GM18858 (cell line): ENCODE results near the gene CCDC81.
"Not testable (repeated sequence)": the region's sequence is repeated elsewhere in the genome, so short reads cannot be mapped to it uniquely, and the experiment has no call there.

ENCODE experiments used
- ATAC-seq: cut with Tn5 transposase; IDR thresholded peaks from one replicate; pipeline ENCODE4 v1.9.1; 2021; ENCODE audit not compliant: unreplicated experiment

CCDC81 gene

GRCh38 chr11:86374586-86374985, at the start of gene CCDC81:
Gene CCDC81, plus strand, starts transcription at chr11:86374887. Its CDS starts 277 bp downstream, at chr11:86375164.
- no peak for ATAC-seq

GRCh38 chr11:86335131-86335767, 39.4 kb upstream of the CCDC81 start:
- ATAC-seq, result no peak

GRCh38 chr11:86337227-86337626, 37.5 kb upstream of the CCDC81 start:
- ATAC-seq, result no peak

DNA sequence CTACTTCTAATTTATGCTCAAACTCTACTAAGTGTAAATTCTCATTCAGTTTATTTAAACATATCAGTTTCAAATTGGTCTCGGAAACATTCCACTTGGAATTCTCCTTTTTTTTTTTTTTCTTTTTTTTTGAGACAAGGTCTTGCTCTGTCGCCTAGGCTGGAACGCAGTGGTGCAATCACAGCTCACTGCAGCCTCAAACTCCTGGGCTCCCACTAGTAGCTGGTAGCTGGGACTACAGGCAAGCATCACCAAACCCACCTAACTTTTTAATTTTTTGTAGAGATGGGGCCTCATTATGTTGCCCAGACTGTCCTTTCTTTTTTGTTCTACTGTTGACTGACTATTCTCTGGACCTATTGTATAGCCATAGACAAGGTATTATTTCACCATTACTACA, 33.3 kb upstream of the CCDC81 start:
- no peak for ATAC-seq

- no peak for ATAC-seq
Observed at GRCh38 chr11:86346513-86346912, 28.2 kb upstream of the CCDC81 start.

DNA sequence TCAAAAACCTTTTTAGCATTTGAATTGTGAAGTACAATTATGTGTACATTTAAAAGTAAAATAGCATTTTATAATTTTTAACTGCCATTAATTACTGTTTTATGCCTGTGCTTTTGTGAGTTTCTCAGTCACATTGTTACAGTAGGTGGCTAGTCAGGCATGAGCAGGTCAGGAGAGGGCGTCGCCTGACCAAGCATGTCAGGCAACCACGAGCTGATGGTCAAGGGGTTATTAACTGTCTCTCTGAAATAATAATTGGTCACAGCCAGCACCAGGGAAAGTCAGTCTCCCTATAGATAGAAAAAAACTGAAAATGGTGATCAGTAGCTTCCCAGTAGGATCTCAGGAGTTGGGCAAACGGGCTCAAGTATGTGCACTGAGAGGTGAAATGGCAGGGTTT, 19.4 kb upstream of the CCDC81 start:
- ATAC-seq, result no peak

- not testable (repeated sequence) for ATAC-seq
Observed at GRCh38 chr11:86357412-86357811, 17.3 kb upstream of the CCDC81 start.

GRCh38 chr11:86358720-86359119, 16.0 kb upstream of the CCDC81 start:
- no peak for ATAC-seq

DNA sequence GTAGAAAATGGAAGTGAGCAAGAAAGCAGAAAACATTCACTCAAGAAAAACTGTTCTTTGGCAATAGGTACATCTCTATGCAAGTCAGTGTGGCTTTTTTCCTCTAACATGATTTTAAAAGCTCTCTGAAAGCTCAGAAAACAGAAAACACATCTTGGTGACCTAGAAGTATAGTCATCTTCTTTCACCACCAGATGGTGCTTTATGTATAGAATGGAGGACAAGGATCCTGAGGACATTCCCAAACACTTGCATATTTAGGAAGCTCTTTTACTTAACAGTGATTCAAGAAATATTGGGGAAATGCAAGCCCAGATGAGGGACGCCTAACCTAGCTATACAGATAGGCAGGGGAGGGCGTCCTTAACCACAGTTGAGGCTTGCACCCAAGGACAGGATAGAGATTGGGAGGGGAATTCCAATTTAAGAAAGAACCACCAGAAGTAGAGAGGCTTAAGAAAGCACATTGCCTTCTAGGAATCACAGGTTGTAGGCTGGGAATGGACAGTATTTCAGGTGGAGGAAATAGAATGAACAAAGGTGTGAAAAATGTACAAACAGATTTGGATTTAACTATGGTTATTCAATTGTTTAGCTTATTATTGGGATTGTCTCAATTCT, 13.8 kb upstream of the CCDC81 start:
- no peak for ATAC-seq

DNA sequence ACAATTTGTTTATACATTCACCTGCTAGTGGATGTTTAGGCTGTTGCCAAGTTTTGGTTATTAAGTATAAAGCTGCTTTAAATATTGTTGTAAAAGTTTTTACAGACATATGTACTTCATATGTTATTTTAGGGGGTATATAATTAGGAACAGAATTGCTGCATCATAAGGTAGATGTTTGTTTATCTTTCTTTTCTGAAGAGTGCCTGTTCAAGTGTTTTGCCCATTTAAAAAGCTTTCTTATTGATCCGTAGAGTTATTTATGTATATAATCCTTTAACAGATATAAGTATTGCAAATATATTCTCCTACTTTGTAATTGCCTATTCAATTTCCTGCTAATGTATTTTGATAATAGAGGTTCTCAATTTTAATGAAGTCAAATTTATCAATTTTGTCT, 11.3 kb upstream of the CCDC81 start:
- no peak for ATAC-seq

DNA sequence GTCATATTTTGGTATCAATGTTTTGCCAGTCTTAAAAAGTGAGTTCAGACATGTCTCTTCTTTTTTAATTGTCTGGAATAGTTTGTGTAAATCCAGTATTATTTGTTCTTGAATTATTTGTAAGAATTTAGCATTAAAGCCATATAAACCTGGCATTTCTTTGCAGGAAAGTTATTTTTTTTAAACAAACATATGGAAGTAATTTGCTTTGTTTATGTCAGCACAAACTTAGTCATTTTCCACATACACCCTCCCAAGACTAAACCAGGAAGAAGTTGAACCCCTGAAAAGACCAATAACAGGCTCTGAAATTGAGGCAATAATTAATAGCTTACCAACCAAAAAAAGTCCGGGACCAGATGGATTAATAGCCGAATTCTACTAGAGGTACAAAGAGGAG, 9.1 kb upstream of the CCDC81 start:
- no peak for ATAC-seq

DNA sequence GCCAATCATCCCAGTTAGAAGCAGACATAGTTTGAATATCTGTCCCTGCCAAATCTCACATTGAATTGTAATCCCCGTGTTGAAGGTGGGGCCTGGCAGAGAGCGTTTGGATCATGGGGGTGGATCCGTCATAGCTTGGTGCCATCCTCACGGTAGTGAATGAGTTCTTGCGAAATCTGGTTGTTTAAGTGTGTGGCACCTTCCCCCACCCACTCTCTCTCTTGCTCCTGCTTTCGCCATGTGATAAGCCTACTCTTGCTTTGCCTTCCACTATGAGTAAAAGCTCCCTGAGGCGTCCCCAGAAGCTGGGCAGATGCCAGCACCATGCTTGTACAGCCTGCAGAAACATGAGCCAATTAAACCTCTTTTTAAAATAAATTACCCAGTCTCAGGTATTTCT, 5.0 kb upstream of the CCDC81 start:
- ATAC-seq, result no peak

DNA sequence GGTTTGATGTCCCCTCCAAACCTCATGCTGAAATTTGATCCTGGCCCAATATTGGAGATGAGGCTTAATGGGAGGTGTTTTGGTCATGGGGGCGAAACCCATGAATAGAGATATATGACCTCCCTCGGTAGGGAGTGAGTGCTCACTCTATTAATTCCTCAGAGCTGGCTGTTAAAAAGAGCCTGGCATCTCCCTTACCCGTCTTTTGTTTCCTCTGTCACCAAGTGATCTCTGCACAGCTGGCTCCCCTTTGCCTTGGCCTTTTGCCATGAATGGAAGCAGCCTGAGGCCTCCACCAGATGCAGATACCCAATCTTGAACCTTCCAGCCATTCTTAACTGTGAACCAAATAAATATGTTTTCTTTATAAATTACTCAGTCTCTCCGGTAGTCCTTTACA, 4.5 kb upstream of the CCDC81 start:
- no peak for ATAC-seq

DNA sequence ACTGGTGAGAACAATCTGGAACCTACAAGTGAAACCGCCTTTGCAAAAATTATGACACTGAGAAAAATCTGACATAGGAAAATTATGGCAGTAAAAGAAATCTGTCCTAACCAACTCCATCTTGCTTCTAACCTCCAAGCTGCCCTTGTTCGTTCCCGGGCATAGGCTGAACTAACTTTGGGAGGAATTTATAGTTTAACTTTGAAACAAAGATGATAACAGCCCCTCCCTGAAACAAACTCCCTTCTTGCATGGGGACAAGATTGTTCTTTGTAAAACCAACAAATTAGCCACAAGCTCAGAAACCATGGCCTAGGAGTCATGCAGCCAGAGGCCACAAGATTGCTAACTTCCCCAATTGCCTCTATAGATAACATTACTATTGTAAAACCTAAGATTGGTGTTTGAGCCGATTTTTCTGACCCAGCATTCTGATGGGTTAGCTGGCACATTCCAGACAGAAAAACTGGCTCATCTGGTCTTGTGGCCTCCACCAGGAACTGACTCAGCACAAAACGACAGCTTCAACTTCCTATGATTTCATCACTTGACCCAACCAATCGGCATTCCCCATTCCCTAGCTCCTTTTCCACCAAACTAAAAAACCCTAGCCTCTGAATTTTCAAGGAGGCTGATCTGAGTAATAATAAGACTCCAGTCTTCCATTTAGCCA, 3.6 kb upstream of the CCDC81 start:
- ATAC-seq, result no peak

DNA sequence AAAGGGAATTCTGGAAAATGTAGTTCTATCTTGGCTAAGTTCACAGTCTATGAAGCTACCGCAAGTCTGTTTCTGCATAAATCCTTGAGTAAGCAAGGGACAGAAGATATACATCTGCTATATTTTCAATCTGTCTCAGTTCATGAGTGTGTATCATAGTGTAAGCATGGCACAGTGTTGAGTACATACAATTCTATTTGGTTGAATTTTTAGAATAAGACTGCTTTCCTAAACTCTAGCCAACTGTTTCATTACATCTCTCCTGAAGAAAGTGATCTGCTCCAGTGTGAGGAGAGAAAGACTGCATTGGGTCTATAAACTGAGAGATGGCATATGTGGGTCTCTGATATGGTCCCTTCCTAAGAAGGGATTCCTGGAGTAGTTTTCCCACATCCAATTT, 2.6 kb upstream of the CCDC81 start:
- no peak for ATAC-seq

DNA sequence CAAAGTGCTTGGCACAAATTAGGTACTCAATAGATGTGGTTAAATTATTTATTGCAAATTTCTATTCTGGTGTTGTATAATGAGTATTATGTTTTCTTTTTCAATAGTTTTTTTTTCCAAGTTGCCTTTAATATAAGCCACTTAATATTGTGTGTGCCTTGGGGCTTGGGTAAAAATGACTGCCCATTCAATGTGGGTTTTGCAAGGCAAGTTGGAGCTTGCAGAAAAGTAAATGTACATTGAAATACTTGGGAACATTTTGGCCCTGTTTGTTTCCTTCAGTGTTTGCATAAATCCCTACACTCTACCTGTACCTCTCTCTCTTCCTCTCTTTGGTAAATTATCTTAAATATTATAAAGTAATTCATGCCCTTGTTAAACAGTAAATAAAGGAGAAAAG, 2.1 kb upstream of the CCDC81 start:
- ATAC-seq, result no peak

- no peak for ATAC-seq
Observed at GRCh38 chr11:86374069-86374468, 618 bp upstream of the CCDC81 start.

GRCh38 chr11:86377972-86378371, 3.3 kb downstream of the CCDC81 start:
- ATAC-seq, result no peak

- ATAC-seq, result no peak
Observed at GRCh38 chr11:86380295-86381059, 5.8 kb downstream of the CCDC81 start.

DNA sequence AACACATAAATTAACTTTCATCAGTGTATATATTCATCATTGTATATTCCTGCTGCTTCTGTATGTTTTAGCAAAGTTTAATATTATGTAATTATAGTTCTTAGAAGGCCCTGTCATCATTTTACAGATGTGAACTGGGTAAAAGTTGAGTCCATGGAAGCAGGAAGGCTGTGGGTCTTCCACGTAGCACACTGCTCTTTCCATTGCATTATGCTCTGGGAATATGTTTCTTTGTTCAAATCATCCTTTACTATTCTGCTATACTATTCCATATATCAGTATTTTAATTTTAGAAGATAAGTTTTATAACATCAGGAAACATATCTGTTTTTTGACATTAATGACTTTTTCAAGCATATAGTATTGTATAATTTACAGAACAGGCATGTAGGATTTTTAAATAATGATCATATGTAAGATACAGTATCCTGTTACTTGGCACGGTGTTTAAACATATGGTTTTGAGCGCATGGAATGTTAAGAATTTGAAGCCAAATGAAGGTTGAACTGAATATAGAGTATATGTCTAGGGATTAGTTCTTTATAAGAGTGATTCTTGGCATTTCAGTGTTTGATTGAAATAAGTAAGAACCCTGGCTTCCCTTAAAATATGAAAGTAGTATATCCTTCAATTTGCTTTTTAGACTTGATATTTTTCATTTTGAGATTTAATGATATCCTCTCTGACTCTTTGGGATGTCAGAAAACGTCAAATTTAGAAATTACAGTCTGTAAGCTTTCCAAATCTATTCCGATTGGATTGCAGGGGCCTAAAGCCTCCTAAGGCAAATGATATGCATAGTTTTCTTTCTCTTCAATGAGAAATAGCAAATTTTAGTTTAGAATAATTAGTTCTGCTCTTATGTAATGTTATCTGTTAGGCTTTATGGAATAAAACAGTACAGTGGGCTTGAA, 8.6 kb downstream of the CCDC81 start:
- ATAC-seq, result no peak

DNA sequence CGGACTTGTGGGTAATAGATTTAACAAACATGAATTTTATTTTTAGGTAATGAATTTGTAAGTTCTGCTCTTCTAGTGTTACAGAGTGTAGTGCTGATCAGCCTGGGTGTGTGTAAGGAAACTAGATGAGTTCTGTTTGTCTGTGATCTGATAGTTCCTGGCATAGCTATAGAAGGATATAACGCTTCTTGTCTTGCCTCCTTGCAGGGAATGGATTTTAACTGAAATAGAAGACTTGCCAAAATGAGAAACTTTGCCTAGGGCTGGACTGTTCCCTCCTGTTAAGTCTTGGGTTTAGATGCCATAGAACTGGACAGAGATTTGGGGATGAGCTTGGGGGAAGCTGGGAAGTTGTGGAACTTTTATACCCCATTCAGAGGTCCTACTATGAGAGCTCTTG, 11.6 kb downstream of the CCDC81 start:
- ATAC-seq, result no peak
